Transverse colon (tissue), 4 donors: ENCODE results near the gene ZNF345. TPM values are rescaled to one million over a fixed set of nuclear protein-coding genes. Genes with fewer than 3 reads are reported as not detected.

Source experiments
- DNase-seq: peaks from one replicate; pipeline ENCODE4 v3.0.0-alpha.2; 2019
- H3K27ac ChIP-seq, 4 donors: fragments of 200-600 bp; sonication (generic); 2 replicates each; pipeline ENCODE4 v1.5.1; 2016 to 2018; ENCODE audit warnings: inconsistent platforms in 4 of 4
- H3K27me3 ChIP-seq: fragments of 200-600 bp; sonication (generic); 2 replicates; pipeline ENCODE4 v1.5.1; 2017; ENCODE audit warnings: inconsistent platforms
- H3K36me3 ChIP-seq, 4 donors: fragments of 200-600 bp; sonication (generic); 2 replicates each; pipeline ENCODE4 v1.5.1; 2017 to 2019; ENCODE audit warnings: inconsistent platforms in 4 of 4
- H3K4me1 ChIP-seq, 4 donors: fragments of 200-600 bp; sonication (generic); 2 replicates each; pipeline ENCODE4 v1.5.1; 2017 to 2020; ENCODE audit warnings: inconsistent platforms in 4 of 4
- H3K4me3 ChIP-seq, 4 donors: fragments of 200-600 bp; sonication (generic); 1 replicate in 1 of 4; 2 replicates in 3 of 4; pipeline versions ENCODE4 v1.5.1 to v1.6.1; 2017 to 2019; ENCODE audit warnings: inconsistent platforms in 4 of 4
- H3K9me3 ChIP-seq, 2 donors: fragments of 200-600 bp; sonication (generic); 2 replicates each; pipeline ENCODE4 v1.5.1; 2017 to 2019; ENCODE audit warnings: inconsistent platforms in 2 of 2
- EP300 ChIP-seq: sonication (generic); formaldehyde crosslinking; IDR thresholded peaks from one replicate; pipeline ENCODE4 v1.6.1; 2017; ENCODE audit warnings: antibody characterized with exemption, low read depth
- POLR2A ChIP-seq: fragments of 450-650 bp; IDR thresholded peaks from one replicate; pipeline ENCODE4 v1.6.1; 2016; ENCODE audit warnings: antibody characterized with exemption, mild to moderate bottlenecking, moderate library complexity
- POLR2AphosphoS5 ChIP-seq, 3 donors: sonication (generic); formaldehyde crosslinking; IDR thresholded peaks; one replicate each; pipeline ENCODE4 v1.6.1; 2016; ENCODE audit warnings: antibody characterized with exemption in 3 of 3
- WGBS, 2 donors: methylation state at CpG; one replicate each; pipeline ENCODE4 v1.1.5; 2018; ENCODE audit warnings: low coverage in 1 of 2; 5-methylcytosine and 5-hydroxymethylcytosine counted together
- in situ Hi-C, 4 donors: fragments of 200-750 bp; cut with MboI; loops; one replicate each; pipeline versions ENCODE4 v1.15.0 to v1.15.1; 2017; ENCODE audit warnings: low sequenced_read_pairs in 3 of 4, low pct_ligation_motif_present in 1 of 4, low pct_unique_long_range_greater_than_20kb in 1 of 4
- intact Hi-C: fragments of 100-400 bp; cut with DNase I; formaldehyde crosslinking; loops from one replicate; pipeline ENCODE4 v1.15.1; 2023; ENCODE audit warnings: low total_unique reads
- total RNA-seq, 4 donors: library from RNA; depleted of rRNA; stranded (reverse); fragments of >200 nt; gene quantifications; one replicate each; pipeline ENCODE4 v1.1.0, GENCODE V29; 2016
- TF ChIP-seq, protein P1 (sequence below), 5 experiments: fragments of 200-600 bp in 3 of 5; fragments of 450-650 bp in 2 of 5; sonication (generic) in 3 of 5; IDR thresholded peaks; 1 replicate in 2 of 5; 2 replicates in 3 of 5; pipeline ENCODE4 v1.5.1; 2016 to 2017; ENCODE audit warnings: antibody characterized with exemption in 5 of 5, inconsistent platforms in 3 of 5, mild to moderate bottlenecking in 2 of 5, moderate library complexity in 1 of 5

ZNF345 gene
- 1 to 10 TPM; 3.4 to 5.9 (median 4.7) TPM for total RNA-seq

DNA sequence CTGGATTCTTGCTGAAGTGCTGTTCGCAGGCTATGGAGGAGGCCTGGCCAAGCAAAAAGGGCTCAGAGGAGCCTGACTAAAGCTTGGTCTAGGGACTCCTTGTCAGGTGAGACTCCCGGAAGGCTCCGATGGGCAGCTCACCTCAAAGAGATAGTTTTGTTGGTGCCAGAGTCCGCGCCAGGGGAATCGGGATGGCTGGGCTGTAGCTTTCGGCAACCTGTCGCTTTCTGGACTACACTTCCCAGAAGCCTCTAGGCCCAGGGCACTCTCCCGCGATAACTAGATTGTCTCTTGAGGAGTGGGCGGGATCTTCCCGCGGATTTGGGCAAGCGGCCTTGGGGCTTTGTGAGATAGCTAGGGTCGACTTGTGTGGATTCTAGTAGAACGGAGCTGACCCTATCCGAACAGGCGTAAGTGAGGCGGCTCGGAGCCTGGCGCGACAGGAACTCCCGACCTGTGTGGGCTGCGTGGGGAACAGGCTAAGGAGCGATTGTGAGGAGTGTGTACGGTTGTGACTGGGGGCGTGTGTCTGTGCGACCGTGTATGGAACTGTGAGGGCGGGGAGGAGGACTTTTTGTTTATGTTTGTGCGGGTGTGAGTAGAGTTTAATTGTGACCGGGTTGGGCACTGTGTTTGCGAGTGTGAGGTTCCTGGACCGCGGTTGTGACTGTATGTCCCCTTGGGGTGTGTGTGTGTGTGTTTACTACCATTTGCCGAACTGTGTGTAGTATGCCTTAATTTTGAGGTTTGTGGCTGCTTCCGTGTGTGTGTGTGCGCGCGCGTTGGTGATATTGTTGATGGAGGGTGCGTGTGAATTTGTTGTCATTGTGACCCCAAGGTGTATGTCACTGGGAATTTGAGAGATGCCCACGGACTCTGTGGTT, at the start of gene ZNF345:
Gene ZNF345 (plus strand): TSS at position 318 of the 884 bp plus-strand sequence. CDS start 25,955 bp downstream, outside the sequence.
- Histone ChIP-seq H3K27ac (peak within 1 kb of the TSS; percentile 88 to 93 (median 92)), H3K4me1 (peaks cover 3 to 17% (median 10%) of the 10 kb centered on the region in 4 donors), H3K36me3 (peaks cover 0 to 30% (median 11%) of the 10 kb centered on the region in 4 donors), H3K27me3 (no peaks in the 10 kb centered on the region), H3K9me3 (peaks cover 15 to 16% of the 10 kb centered on the region in 2 donors), H3K4me3 (peak within 1 kb of the TSS; percentile 56 to 87 (median 74))
- in situ Hi-C loops: no loop called here
- TF ChIP-seq POLR2AphosphoS5 (IDR thresholded peaks at IDR 0.05): peak in 1 of 3 donors; percentile 28
- TF ChIP-seq POLR2A: peak; percentile 44
- TF ChIP-seq, protein P1, sequence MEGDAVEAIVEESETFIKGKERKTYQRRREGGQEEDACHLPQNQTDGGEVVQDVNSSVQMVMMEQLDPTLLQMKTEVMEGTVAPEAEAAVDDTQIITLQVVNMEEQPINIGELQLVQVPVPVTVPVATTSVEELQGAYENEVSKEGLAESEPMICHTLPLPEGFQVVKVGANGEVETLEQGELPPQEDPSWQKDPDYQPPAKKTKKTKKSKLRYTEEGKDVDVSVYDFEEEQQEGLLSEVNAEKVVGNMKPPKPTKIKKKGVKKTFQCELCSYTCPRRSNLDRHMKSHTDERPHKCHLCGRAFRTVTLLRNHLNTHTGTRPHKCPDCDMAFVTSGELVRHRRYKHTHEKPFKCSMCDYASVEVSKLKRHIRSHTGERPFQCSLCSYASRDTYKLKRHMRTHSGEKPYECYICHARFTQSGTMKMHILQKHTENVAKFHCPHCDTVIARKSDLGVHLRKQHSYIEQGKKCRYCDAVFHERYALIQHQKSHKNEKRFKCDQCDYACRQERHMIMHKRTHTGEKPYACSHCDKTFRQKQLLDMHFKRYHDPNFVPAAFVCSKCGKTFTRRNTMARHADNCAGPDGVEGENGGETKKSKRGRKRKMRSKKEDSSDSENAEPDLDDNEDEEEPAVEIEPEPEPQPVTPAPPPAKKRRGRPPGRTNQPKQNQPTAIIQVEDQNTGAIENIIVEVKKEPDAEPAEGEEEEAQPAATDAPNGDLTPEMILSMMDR (IDR thresholded peaks at IDR 0.05): no peak
- no peak for TF ChIP-seq EP300
- DNase-seq: peak; percentile 90
- WGBS, 2 donors: 0% methylated on average over 7 to 38 of the region's 43 CpGs
- intact Hi-C loops: no loop called here

DNA sequence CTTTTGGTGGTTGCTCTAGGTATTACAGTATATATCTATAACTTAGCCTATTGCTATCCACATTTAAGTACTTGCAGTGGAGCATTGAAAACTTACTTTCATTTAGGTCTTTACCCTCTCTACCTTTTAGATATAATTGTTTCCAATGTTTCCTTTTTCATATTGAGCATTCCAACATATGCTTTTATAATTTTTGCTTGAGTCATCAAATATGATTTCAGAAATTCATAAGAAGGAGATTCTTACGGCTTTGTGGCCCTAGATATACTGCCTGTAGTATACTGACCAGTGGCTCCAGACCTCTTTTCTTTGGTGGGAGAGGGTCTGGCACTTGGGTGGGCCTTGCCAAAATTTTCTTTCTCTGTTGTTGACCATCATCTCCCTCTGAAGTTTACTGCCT, 45.3 kb upstream of the ZNF345 start:
- Histone ChIP-seq H3K4me1 (no peaks in the 10 kb centered on the region), H3K36me3 (peaks cover 0 to 66% (median 13%) of the 10 kb centered on the region in 4 donors), H3K27me3 (no peaks in the 10 kb centered on the region), H3K9me3 (peaks cover 76% of the 10 kb centered on the region in 2 donors), H3K4me3 (no peak overlapping the region), H3K27ac (no peak overlapping the region)
- DNase-seq: no peak
- TF ChIP-seq, protein P1 (IDR thresholded peaks at IDR 0.05): no peak
- TF ChIP-seq POLR2AphosphoS5 (IDR thresholded peaks at IDR 0.05) (no peak), EP300 (no peak), POLR2A (no peak)
- in situ Hi-C loops (no loop called here), intact Hi-C loops (no loop called here)
- 80 to 93% methylated on average over 1 of the region's 1 CpG for WGBS, 2 donors

DNA sequence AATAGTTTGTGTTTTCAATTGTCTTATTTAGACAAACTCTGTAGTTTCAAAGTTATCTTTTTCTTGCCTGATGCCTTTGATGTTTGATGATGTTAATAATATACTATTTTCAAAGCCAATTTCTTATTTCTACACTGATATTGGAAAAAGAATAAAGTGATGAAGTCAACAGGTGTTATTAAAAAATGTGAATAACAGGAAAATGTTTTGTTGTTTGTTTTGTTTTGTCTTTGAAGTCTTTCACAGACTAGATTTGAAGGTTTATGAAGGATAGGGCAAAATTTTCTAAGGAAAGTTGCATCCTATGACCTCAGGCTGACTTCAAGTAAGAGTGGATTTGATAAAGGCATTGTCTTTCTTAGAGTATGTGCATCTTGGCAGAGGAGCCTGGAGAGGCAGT, 43.6 kb upstream of the ZNF345 start:
- TF ChIP-seq EP300 (no peak), POLR2A (no peak), POLR2AphosphoS5 (IDR thresholded peaks at IDR 0.05) (no peak)
- TF ChIP-seq, protein P1 (IDR thresholded peaks at IDR 0.05): no peak
- H3K27me3 ChIP-seq: no peaks in the 10 kb centered on the region
- no peak overlapping the region for H3K4me3 ChIP-seq
- no peak overlapping the region for H3K27ac ChIP-seq
- in situ Hi-C loops: no loop called here
- peaks cover 85 to 87% of the 10 kb centered on the region in 2 donors for H3K9me3 ChIP-seq
- no peak for DNase-seq
- peaks cover 0 to 60% (median 11%) of the 10 kb centered on the region in 4 donors for H3K36me3 ChIP-seq
- H3K4me1 ChIP-seq: no peaks in the 10 kb centered on the region
- intact Hi-C loops: no loop called here

DNA sequence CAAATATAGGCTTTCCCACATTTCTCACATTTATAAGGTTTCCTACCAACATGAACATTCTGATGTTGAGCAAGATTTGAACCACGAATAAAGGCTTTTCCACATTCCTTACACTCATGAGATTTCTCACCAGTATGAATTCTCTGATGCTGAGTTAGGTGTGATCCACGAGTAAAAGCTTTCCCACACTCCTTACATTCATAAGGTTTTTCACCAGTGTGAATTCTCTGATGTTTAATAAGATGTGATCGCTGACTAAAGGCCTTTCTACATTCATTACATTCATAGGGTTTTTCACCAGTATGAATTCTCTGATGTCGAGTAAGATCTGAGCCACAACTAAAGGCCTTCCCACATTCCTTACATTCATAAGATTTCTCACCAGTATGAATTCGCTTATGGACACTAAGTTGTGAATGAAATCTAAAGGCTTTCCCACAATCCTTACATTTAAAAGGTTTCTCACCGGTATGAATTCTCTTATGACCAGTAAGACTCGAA, 31.5 kb upstream of the ZNF345 start:
- H3K4me1 ChIP-seq: no peaks in the 10 kb centered on the region
- WGBS, 2 donors: 94% methylated on average over 7 of the region's 7 CpGs
- intact Hi-C loops (no loop called here), in situ Hi-C loops (loop anchor here in 1 of 4 donors (10.0 kb wide), 1 partner anchor 56 kb away; no protein-coding TSS in a partner anchor)
- no peak overlapping the region for H3K4me3 ChIP-seq
- H3K36me3 ChIP-seq: peaks cover 0 to 98% (median 46%) of the 10 kb centered on the region in 4 donors
- no peaks in the 10 kb centered on the region for H3K27me3 ChIP-seq
- no peak overlapping the region for H3K27ac ChIP-seq
- DNase-seq: no peak
- H3K9me3 ChIP-seq: peaks cover 93 to 99% of the 10 kb centered on the region in 2 donors
- TF ChIP-seq, protein P1 (IDR thresholded peaks at IDR 0.05): no peak
- TF ChIP-seq EP300 (no peak), POLR2AphosphoS5 (IDR thresholded peaks at IDR 0.05) (no peak), POLR2A (no peak)
